ENCODE data around the gene TCEA2.

DNA sequence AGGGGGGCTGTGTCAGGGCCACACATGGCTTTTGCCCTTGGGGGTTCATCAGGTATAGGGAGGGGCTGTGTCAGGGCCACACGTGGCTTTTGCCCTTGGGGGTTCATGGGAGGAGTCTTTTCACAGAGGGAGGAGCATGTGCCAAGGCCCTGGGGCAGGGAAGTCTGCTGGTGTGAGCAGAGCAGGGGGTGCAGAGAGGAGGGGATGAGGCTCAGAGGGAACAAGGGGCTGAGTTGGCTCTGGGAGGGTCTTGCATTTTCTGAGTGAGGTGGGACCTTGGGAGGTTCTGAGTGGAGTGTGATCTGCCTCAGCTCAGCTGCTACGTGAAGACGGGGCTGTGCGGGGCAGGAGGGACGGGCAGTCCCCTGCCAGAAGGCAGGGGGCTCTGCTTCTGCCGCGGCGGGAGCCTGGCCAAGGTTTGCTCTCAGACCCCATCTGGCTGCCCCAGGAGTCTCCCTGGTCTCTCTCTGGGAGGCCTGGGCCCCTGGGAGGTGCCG, 7.6 kb upstream of the TCEA2 start:
- TF ChIP-seq, protein P1, sequence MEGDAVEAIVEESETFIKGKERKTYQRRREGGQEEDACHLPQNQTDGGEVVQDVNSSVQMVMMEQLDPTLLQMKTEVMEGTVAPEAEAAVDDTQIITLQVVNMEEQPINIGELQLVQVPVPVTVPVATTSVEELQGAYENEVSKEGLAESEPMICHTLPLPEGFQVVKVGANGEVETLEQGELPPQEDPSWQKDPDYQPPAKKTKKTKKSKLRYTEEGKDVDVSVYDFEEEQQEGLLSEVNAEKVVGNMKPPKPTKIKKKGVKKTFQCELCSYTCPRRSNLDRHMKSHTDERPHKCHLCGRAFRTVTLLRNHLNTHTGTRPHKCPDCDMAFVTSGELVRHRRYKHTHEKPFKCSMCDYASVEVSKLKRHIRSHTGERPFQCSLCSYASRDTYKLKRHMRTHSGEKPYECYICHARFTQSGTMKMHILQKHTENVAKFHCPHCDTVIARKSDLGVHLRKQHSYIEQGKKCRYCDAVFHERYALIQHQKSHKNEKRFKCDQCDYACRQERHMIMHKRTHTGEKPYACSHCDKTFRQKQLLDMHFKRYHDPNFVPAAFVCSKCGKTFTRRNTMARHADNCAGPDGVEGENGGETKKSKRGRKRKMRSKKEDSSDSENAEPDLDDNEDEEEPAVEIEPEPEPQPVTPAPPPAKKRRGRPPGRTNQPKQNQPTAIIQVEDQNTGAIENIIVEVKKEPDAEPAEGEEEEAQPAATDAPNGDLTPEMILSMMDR (IDR thresholded peaks at IDR 0.05), result no peak
- TF ChIP-seq EZH2phosphoT487 (IDR thresholded peaks at IDR 0.05) (no peak), EZH2 (IDR thresholded peaks at IDR 0.05) (no peak)

Data from neural progenitor cell (in vitro differentiated cells).